ENCODE results near the gene SYTL1.

Gene SYTL1, protein sequence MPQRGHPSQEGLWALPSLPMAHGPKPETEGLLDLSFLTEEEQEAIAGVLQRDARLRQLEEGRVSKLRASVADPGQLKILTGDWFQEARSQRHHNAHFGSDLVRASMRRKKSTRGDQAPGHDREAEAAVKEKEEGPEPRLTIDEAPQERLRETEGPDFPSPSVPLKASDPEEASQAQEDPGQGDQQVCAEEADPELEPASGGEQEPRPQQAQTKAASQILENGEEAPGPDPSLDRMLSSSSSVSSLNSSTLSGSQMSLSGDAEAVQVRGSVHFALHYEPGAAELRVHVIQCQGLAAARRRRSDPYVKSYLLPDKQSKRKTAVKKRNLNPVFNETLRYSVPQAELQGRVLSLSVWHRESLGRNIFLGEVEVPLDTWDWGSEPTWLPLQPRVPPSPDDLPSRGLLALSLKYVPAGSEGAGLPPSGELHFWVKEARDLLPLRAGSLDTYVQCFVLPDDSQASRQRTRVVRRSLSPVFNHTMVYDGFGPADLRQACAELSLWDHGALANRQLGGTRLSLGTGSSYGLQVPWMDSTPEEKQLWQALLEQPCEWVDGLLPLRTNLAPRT

DNA sequence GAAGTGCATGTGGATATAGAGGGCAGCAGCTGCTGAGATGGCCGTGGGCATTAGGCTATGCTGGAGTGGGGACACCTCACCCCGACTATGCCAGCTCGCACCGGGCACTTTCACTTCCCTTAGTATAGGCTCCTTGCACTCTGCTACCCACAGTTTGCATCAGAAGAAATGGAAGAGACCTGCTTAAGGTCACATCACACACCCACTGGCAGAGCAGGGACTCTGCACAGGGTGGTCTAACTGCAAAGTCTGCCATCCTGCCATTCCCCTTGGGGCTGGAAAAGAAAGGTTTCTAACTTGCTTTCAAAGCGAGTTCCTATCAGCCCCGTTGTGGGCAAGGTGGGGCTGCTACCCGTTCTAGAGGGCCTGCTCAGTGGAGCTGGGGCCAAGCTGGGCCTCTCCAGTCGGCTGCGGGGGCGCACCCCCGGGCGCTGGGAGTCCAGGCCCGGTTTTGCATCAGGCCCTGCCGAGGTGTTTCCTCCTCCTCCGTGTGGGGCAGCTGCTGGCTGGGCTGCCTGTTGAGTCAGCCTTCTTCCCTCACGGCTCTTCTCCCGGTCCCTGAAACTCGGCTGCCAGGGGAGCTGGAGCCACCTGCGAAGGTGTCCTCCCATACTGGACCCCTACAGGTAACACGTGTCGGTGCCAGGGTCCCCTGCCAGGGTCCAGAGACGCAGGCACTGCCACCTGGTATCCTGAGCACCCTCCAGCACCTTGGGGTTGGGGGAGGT lies at the start of gene SYTL1:
Gene SYTL1, plus strand, starts transcription at position 498 of the 728 bp plus-strand sequence. CDS start 3,313 bp downstream, outside the sequence.
- DNase-seq = peak; percentile 81

DNA sequence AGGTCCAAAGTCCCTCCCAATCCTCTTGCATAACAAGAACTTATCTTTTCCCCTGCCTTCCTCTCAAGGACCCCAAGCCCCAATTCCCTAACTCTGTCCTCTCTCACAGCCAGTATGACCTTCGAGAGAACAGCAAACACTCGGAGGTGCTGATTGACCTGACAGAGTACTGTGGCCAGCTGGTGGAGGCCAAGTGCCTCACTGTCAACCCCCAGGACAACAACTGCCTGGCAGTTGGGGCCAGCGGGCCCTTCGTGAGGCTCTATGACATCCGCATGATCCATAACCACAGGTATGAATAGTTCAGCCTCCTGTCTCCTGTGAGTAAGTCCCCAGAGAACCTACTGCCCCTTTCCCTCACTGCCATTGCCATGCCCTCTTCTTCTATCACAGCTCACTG lies 49.7 kb upstream of the SYTL1 start:
- no peak for DNase-seq

- no peak for DNase-seq
These were observed 47.9 kb upstream of the SYTL1 start for GRCh38 chr1:27293915-27294314.

GRCh38 chr1:27296773-27297291 lies 45.0 kb upstream of the SYTL1 start:
- peak; percentile 31 to 49 for DNase-seq

- DNase-seq = no peak
These were observed 43.9 kb upstream of the SYTL1 start for GRCh38 chr1:27297903-27298302.

DNA sequence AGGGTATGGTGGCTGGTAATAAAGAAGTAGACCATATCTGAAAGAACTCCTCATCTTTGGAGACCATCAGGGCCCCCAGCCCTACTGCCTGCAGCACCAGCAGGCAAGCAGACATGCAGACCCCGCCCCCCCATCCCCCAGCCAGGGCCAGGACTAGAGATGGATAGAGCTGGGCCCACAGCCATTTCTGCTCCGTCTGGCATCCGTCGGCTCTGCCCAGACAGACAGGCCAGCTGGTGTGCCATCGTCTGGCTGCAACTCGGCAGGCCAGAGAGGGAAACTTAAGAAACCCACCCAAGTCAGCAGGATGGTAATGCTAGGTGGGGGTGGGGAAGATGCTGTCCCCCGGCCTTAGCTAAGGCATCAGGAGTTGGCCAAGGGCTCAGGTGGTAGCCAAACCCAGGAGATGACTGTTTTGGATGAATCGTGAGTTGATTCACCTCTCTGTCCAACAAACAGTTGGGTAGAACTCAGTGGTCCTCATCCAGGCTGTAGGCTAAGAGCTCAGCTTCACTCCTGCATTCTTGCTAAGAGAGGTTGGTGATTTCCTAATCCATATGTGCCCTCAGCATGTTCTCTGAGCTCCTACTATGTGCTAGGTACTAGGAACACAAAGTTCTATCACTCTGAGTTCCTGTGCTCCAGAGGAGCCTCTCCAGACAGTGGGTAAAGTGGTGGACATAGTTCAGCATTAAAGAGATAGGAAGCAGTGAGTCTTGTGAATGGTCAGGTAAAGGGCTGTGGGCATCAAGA lies 43.0 kb upstream of the SYTL1 start:
- DNase-seq = no peak

DNA sequence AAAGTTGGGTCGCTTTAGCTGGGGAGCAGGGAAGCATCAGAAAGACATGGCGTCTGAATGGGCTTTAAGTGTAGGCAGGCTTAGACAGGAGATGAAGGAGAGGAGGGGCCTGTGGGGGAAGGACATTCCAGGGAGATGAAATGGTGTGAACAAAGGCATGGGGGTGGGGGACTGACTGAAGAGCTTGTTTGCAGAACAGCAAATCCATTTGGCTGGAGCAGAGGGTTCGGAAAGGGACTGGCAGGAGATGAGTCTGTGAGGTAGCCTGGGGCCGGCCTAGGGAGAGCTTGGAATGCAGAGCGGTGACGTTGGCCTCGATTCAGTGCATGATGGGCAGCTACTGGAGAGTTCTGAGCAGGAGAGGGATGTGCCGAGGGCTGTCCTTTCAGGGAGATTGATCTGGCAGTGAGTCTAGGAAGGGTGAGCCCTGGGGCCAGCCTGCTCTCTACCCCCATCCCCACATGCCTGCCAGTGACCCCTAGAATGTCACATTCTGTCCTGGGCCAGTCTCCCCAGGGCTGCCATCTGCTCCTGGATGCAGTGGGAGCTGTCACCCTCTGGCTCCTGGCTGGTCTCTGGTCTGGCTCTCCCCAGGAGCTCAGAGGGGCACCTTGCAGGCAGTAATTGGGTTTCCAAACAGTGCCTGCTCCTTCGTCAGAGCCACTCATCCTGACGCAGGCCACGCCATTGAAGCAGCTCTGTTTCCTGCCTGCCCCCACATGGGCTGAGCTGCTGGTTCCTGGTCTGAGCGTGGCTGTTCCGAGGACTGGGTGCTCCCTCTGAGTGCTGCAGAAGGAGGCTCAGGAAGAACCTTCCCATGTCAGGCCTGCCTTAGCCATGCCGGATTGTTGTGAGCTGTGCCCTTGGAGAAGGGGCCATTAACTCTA lies 42.2 kb upstream of the SYTL1 start:
- peak; percentile 53 to 64 for DNase-seq

DNA sequence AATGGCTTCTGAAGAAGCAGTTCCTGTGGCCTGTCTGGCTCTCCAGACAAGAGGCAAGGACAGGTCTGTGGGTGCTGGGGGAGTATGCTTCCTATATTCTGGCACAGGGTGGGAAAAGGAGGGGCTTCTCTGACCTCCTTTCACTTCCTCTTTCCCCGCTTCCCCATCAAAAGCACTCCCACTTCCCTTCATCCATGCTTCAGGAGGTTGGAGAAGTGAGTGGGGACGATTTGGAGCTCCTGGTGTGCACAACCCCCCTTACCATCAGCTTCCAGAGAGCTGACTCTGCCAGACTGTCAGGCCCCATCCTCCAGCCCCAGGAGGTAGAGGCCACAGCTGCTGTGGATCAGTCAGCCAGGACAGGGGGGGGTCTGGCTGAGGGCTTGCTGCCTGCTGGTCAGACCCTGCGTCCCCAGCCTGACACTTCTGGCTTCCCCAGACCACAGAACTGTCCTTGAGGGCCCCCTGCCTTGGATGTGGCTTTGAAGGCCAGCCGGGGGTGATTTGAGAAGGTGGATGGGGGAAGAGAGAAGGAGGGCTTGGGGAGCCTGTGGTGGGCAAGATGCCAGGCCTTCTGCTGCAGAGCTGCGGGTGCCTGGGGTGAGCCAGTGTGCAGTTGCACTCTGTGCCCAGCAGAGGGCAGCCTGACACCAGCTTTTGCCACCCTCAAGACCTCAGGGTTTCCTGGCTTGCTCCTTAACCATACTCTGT lies 41.3 kb upstream of the SYTL1 start:
- peak; percentile 87 to 92 for DNase-seq

DNA sequence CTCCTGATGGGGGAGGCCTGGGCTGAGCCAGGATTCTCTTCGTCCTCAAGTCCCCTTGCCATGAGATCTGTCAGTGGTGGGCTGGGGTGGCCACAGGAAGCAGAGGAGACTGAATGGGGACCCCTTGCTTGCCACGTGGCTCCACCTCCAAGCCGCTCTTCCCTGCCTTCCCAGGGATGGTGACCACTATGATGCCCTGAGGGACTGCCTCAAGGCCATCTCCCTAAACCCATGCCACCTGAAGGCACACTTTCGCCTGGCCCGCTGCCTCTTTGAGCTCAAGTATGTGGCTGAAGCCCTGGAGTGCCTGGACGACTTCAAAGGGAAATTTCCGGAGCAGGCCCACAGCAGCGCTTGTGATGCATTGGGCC lies 40.8 kb upstream of the SYTL1 start:
- no peak for DNase-seq

DNA sequence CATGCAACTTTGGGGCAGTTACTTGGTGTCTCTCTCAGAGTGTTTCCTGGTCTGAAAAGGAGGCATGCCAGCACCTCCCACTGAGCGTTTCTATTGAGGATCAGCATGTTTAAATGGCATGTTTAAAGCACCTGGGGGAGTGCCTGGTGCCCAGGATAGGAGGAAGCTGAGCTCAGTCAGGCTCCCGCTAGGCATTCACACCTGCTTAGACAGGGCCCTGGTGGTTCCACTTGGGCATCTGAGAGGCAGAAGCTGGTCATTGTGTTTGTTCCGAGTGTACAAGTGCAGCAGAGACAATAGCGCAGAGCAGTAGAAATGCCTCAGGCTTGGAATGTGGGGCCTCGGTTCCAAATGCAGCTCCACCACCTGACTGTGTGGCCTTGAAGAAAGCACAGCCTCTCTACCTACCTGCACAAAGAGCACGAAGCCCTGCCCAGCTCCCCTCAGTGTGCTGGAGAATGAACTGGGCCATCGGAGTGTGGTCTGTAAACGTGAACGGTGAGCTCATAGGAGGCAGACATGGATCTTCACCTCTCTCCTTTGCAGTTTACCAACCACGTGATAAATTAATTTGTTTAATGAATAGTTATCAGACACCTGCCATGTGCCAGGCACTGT lies 40.1 kb upstream of the SYTL1 start:
- DNase-seq = no peak

GRCh38 chr1:27302612-27303011 lies 39.2 kb upstream of the SYTL1 start:
- DNase-seq = no peak

DNA sequence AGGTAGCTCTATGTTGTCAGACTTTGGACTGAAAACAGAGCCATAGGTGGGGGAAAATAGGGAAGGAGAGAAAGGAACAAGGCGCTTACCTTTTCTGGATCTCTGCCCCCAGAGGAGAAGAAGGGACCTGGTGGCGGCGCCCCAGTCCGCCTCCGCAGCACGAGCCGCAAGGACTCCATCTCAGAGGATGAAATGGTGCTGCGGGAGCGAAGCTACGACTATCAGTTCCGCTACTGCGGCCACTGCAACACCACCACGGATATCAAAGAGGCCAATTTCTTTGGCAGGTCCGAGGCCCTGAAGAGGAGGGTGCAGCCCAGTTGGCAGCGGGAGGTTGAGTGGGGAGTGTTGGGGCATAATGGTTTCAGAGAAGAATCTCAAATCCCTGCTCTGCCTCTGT lies 38.3 kb upstream of the SYTL1 start:
- DNase-seq = no peak

- DNase-seq = no peak
These were observed 35.8 kb upstream of the SYTL1 start for GRCh38 chr1:27306071-27306470.

DNA sequence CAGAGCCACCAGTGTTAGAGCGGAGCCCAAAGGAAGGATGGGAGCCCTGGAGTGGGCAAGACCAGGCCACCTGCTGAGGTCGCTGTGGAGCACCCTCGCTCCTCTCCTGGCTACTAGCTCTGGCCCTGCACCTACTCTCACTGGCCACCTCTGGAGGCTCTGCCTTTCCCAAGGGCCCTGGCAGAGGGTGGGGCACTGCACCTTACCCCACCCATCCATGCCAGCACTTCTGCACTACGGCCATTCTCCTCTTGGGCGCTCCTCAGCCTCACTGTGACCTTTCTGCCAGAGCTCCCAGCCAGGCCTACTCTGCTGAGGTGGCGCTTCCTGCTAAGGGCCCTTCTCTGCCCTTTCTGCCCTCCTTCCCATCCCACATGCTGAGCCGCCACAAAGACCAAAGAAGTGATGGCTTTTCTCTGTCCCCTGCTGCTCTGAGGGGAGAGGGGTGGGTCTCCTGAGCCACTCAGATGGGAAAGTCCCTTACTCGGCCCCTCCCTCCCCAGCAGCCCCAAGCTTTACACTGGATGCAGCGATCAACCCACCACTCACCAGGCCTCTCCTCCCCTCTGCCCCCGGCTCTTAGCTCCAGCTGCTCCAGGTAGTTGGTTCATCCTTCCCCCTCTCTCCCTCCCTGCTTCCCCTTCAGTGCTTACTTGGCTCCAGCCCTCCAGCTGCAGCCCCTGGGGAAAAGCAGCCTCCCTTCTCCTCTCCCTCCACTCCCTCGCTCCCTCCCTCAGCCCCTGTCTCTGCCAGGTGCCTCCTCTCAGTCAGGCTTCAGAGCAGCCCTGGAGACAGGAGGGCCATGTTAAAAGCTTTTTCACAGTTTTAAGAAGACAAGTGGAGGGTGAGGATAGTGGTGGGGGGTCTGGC lies 34.7 kb upstream of the SYTL1 start:
- no peak for DNase-seq

DNA sequence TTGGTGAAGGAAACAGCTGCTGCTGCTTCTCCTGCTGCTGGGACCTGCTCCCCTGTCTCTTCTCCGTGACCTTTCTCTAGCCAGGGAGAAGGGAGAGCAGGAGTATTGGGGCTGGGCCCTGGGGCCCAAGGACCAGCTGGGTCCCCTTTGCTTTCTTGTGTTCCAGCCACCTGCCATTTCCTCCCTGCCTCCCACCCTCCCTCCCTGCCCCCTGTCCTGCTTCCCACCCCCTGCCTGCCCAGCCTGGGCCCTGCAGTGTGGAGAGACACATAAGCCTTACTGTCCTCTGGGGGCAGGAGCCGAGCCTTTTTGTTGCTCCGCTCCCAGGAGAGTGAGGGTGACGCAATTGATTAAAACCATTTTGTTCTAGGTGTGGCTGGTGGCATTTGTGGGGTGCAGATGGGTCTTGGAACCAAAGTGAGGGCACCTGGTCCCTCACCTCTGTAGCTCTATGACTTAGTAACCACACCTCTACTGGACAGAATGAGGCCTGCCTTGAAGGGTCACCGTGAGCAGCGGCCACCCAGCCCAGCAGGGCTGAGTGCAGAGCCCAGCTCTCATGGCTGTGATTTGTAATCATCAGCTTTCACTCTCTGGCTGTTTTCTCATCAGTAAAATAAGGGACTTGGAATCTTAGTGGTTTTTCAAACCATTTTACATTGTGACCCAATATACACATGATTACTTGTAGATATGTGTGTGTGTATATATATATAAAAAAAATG lies 33.8 kb upstream of the SYTL1 start:
- no peak for DNase-seq

DNA sequence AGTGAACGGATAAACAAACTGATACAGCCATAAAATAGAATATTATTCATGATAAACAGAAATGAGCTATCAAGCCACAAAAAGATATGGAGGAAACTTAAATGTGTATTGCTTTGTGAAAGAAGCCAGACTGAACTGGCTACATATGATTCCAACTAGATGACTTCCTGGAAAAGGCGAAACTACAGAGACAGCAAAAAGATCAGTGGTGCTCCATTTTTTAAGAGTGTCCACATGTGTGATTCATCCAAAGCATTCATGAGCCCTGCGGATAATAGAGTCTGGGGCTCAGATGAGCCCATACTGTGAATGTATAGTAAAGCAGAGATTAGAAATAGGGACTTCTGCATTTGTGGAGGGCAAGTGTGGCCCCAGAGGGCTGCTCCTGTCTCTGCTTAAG lies 27.7 kb upstream of the SYTL1 start:
- DNase-seq = no peak

- DNase-seq = no peak
These were observed 27.1 kb upstream of the SYTL1 start for GRCh38 chr1:27314737-27315136.

GRCh38 chr1:27316860-27317259 lies 25.0 kb upstream of the SYTL1 start:
- DNase-seq = no peak

GRCh38 chr1:27318136-27318535 lies 23.7 kb upstream of the SYTL1 start:
- DNase-seq = no peak
